Heart left ventricle (tissue), 16 donors: ENCODE measurements around the gene CHD1L. TPM values are rescaled to one million over a fixed set of nuclear protein-coding genes. Genes with fewer than 3 reads are reported as not detected.
A peak's percentile ranks its signal among the peaks of the same experiment; 100 is the strongest.

Source experiments
- ATAC-seq, 4 donors: fragments of 200-7000 bp; cut with Tn5 transposase; one replicate each; pipeline ENCODE4 v1.9.1; 2020 to 2022; ENCODE audit warnings: moderate library complexity in 4 of 4, mild to moderate bottlenecking in 3 of 4, moderate number of reproducible peaks in 1 of 4
- DNase-seq, 5 donors: peaks; one replicate each; pipeline ENCODE4 v3.0.0-alpha.2; 2020
- H3K27ac ChIP-seq, 12 donors: fragments of 200-600 bp; sonication (generic) in 4 of 12; one replicate each; pipeline versions ENCODE4 v1.5.0 to v1.8.0; 2016 to 2022; ENCODE audit warnings: mild to moderate bottlenecking in 2 of 12
- H3K27me3 ChIP-seq, 9 donors: fragments of 200-600 bp; sonication (generic) in 2 of 9; one replicate each; pipeline versions ENCODE4 v1.5.1 to v1.8.0; 2016 to 2022; ENCODE audit warnings: mild to moderate bottlenecking in 3 of 9
- H3K36me3 ChIP-seq, 9 donors: fragments of 200-600 bp; sonication (generic) in 2 of 9; one replicate each; pipeline versions ENCODE4 v1.5.0 to v1.8.0; 2018 to 2022; ENCODE audit warnings: mild to moderate bottlenecking in 2 of 9
- H3K4me1 ChIP-seq, 12 donors: fragments of 200-600 bp; sonication (generic) in 4 of 12; one replicate each; pipeline versions ENCODE4 v1.5.0 to v1.8.0; 2016 to 2022; ENCODE audit warnings: mild to moderate bottlenecking in 3 of 12
- H3K4me3 ChIP-seq, 12 donors: fragments of 200-600 bp; sonication (generic) in 4 of 12; one replicate each; pipeline versions ENCODE4 v1.5.0 to v1.8.0; 2017 to 2022; ENCODE audit warnings: mild to moderate bottlenecking in 9 of 12, moderate library complexity in 4 of 12
- H3K9me3 ChIP-seq, 12 donors: fragments of 200-600 bp; sonication (generic) in 4 of 12; one replicate each; pipeline versions ENCODE4 v1.5.0 to v1.8.0; 2016 to 2022; ENCODE audit warnings: mild to moderate bottlenecking in 1 of 12
- CTCF ChIP-seq, 12 donors: fragments of 200-600 bp; sonication (generic) in 4 of 12; IDR thresholded peaks; one replicate each; pipeline versions ENCODE4 v1.5.0 to v1.8.0; 2018 to 2022; ENCODE audit warnings: antibody characterized with exemption in 12 of 12, mild to moderate bottlenecking in 5 of 12
- POLR2A ChIP-seq, 2 donors: fragments of 450-650 bp; IDR thresholded peaks; one replicate each; pipeline ENCODE4 v1.6.1; 2017; ENCODE audit warnings: antibody characterized with exemption in 2 of 2, mild to moderate bottlenecking in 2 of 2, moderate library complexity in 2 of 2
- WGBS, 4 donors: extraction: QIAGEN DNeasy Blood & Tissue Kit in 2 of 4; methylation state at CpG; one replicate each; pipeline versions ENCODE4 v1.1.5 to v1.1.7; 2013 to 2018; 5-methylcytosine and 5-hydroxymethylcytosine counted together
- intact Hi-C, 10 donors: fragments of 100-400 bp; cut with DNase I; formaldehyde crosslinking; loops; one replicate each; pipeline versions ENCODE4 v1.11.1 to v1.14.2; 2022
- polyA plus RNA-seq, 2 donors: library from polyadenylated mRNA; stranded (reverse); fragments of 200-250 nt; gene quantifications; one replicate each; pipeline ENCODE4 v1.2.3, GENCODE V29; 2013
- total RNA-seq, 9 donors: library from RNA; depleted of rRNA in 2 of 9; stranded (reverse); fragments of >200 nt in 2 of 9; fragmentation: NEBNext Ultra II Directional in 3 of 9; extraction: Animal tissue kit (Norgen Biotek cat#: 25700) in 3 of 9; gene quantifications; one replicate each; pipeline versions ENCODE4 v1.1.0 to v1.2.4, GENCODE V29; 2016 to 2023
- donor health status: ischemic (EF 13 %, LVEDD 7.1; RV severe dilation, severe dysfunction).
- donor health status: healthy with polysubstance abuse.
- donor health status: DM: no; HTN: yes; CAD: no.
- donor health status: DM: no; HTN: no; CAD: no.
- donor health status: ischemic (EF 25% LVEDD 6.9; RV normal size, moderate dysfunction).
- donor health status: ischemic (EF 25% LVEDD 5.7; RV mildly dilated, moderate dysfunction).
- donor health status: healthy.
- donor health status: DM: yes; HTN: yes; CAD: no.
- donor health status: ischemic (EF 35%, LVEDD 5.7; RV mildly dilated, moderate dysfunction).
- donor health status: nonischemic (EF 11% LVEDD 7.7; RV severe dilation, severe dysfunction).
- donor health status: DM: yes; HTN: yes; CAD: no.
- donor health status: PGD.
- donor health status: ischemic (EF 29% LVEDD 5.4; RV normal size, mild dysfunction).
- donor health status: nonischemic (EF 23%, LVEDD 6.1; RV moderate dilation, normal function).

The CHD1L gene
- total and polyA plus RNA-seq, 11 donors: 5.8 to 17.7 (median 8.1) TPM

GRCh38 chr1:147283011-147283410 lies 40.5 kb downstream of the CHD1L start:
- Histone ChIP-seq H3K27ac (no peak overlapping the region), H3K27me3 (no peaks in the 10 kb centered on the region), H3K4me3 (no peak overlapping the region), H3K36me3 (peaks cover 2 to 96% (median 72%) of the 10 kb centered on the region in 9 donors), H3K4me1 (no peaks in the 10 kb centered on the region), H3K9me3 (no peaks in the 10 kb centered on the region)
- 71 to 81% (median 76%) methylated on average over 1 of the region's 1 CpG for WGBS, 4 donors
- no peak for DNase-seq
- intact Hi-C loops: no loop called here
- ATAC-seq: no peak
- TF ChIP-seq POLR2A (IDR thresholded peaks at IDR 0.05) (no peak), CTCF (IDR thresholded peaks at IDR 0.05) (no peak)

GRCh38 chr1:147287133-147287865 lies 44.8 kb downstream of the CHD1L start:
- 91 to 92% (median 91%) methylated on average over 8 of the region's 8 CpGs for WGBS, 4 donors
- ATAC-seq (no peak), DNase-seq (no peak)
- no peaks in the 10 kb centered on the region for H3K27me3 ChIP-seq
- no peaks in the 10 kb centered on the region for H3K9me3 ChIP-seq
- peaks cover 2 to 100% (median 83%) of the 10 kb centered on the region in 9 donors for H3K36me3 ChIP-seq
- no peaks in the 10 kb centered on the region for H3K4me1 ChIP-seq
- TF ChIP-seq CTCF (IDR thresholded peaks at IDR 0.05) (no peak), POLR2A (IDR thresholded peaks at IDR 0.05) (no peak)
- H3K4me3 ChIP-seq: no peak overlapping the region
- intact Hi-C loops: loop anchor here in 1 of 10 donors (5.0 kb wide), 1 partner anchor 350 kb away; no protein-coding TSS in a partner anchor
- no peak overlapping the region for H3K27ac ChIP-seq

- Histone ChIP-seq H3K36me3 (peaks cover 0 to 100% (median 96%) of the 10 kb centered on the region in 9 donors), H3K4me1 (no peaks in the 10 kb centered on the region), H3K27me3 (no peaks in the 10 kb centered on the region), H3K4me3 (no peak overlapping the region), H3K9me3 (no peaks in the 10 kb centered on the region), H3K27ac (no peak overlapping the region)
- 94 to 96% (median 95%) methylated on average over 4 of the region's 4 CpGs for WGBS, 4 donors
- TF ChIP-seq POLR2A (IDR thresholded peaks at IDR 0.05): no peak
- no peak for TF ChIP-seq CTCF (IDR thresholded peaks at IDR 0.05)
- intact Hi-C loops: no loop called here
- ATAC-seq (no peak), DNase-seq (no peak)
These were observed 49.5 kb downstream of the CHD1L start for GRCh38 chr1:147292012-147292411.

GRCh38 chr1:147292631-147293251 lies 50.3 kb downstream of the CHD1L start:
- Histone ChIP-seq H3K4me3 (no peak overlapping the region), H3K4me1 (no peaks in the 10 kb centered on the region), H3K9me3 (no peaks in the 10 kb centered on the region), H3K36me3 (peaks cover 0 to 100% (median 94%) of the 10 kb centered on the region in 9 donors), H3K27ac (no peak overlapping the region), H3K27me3 (no peaks in the 10 kb centered on the region)
- 64 to 92% (median 90%) methylated on average over 3 of the region's 3 CpGs for WGBS, 4 donors
- TF ChIP-seq CTCF (IDR thresholded peaks at IDR 0.05) (no peak), POLR2A (IDR thresholded peaks at IDR 0.05) (no peak)
- ATAC-seq (peak; percentile 46 to 69 (median 61)), DNase-seq (no peak)
- intact Hi-C loops: no loop called here
